SKM-1 (cell line): ENCODE measurements around the gene FLT3LG.

Source experiments
- DNase-seq: peaks from one replicate; lab custom pipeline; 2025; ENCODE audit not compliant: unreplicated experiment; lab: John Stamatoyannopoulos, UW

FLT3LG gene

GRCh38 chr19:49473868-49474541, at the start of gene FLT3LG:
FLT3LG (plus strand) TSS chr19:49474215; CDS start chr19:49474640, 425 bp downstream.
- DNase-seq = no peak

- no peak for DNase-seq
Measured at GRCh38 chr19:49425178-49425577, 48.8 kb upstream of the FLT3LG start, which contains the start of gene GFY. GFY (plus strand) TSS chr19:49425388; CDS start chr19:49426431, 1,043 bp downstream.

GRCh38 chr19:49425922-49426592, 48.0 kb upstream of the FLT3LG start:
- DNase-seq = no peak

- DNase-seq = no peak
Measured at GRCh38 chr19:49427339-49427738, 46.7 kb upstream of the FLT3LG start.

GRCh38 chr19:49427855-49428546, 46.0 kb upstream of the FLT3LG start:
- no peak for DNase-seq

GRCh38 chr19:49428547-49429451, 45.2 kb upstream of the FLT3LG start:
- no peak for DNase-seq

GRCh38 chr19:49430172-49430677, 43.8 kb upstream of the FLT3LG start:
- DNase-seq = no peak

GRCh38 chr19:49430678-49431329, 43.2 kb upstream of the FLT3LG start:
- DNase-seq = peak; percentile 11

- no peak for DNase-seq
Measured at GRCh38 chr19:49431330-49431749, 42.7 kb upstream of the FLT3LG start.

- DNase-seq = no peak
Measured at GRCh38 chr19:49432141-49433073, 41.6 kb upstream of the FLT3LG start.

GRCh38 chr19:49433240-49433901, 40.6 kb upstream of the FLT3LG start:
- DNase-seq = no peak

- no peak for DNase-seq
Measured at GRCh38 chr19:49434907-49435583, 39.0 kb upstream of the FLT3LG start.

GRCh38 chr19:49435670-49436069, 38.3 kb upstream of the FLT3LG start:
- no peak for DNase-seq

GRCh38 chr19:49436381-49437017, 37.5 kb upstream of the FLT3LG start:
- no peak for DNase-seq

GRCh38 chr19:49437231-49437630, 36.8 kb upstream of the FLT3LG start:
- DNase-seq = no peak

- DNase-seq = no peak
Measured at GRCh38 chr19:49438261-49438660, 35.8 kb upstream of the FLT3LG start.

- DNase-seq = no peak
Measured at GRCh38 chr19:49439836-49440235, 34.2 kb upstream of the FLT3LG start.
